ENCODE measurements around the gene MAN2A2.

MAN2A2 gene

GRCh38 chr15:90877315-90877714 lies 25.8 kb upstream of the MAN2A2 start:
- TF ChIP-seq TAF1 (IDR thresholded peaks at IDR 0.05; ENCODE audit: low read depth) (no peak), TEAD4 (IDR thresholded peaks at IDR 0.05) (no peak), USF1 (IDR thresholded peaks at IDR 0.05) (no peak), ZBTB7A (IDR thresholded peaks at IDR 0.05; ENCODE audit: low read depth) (no peak), CREB1 (IDR thresholded peaks at IDR 0.05; ENCODE audit: low read depth) (no peak), NFIC (IDR thresholded peaks at IDR 0.05) (no peak), CEBPB (IDR thresholded peaks at IDR 0.05) (no peak)

- TF ChIP-seq CREB1 (IDR thresholded peaks at IDR 0.05; ENCODE audit: low read depth) (no peak), MAX (IDR thresholded peaks at IDR 0.05) (no peak), USF1 (IDR thresholded peaks at IDR 0.05) (no peak), RAD21 (IDR thresholded peaks at IDR 0.05; ENCODE audit: low read depth) (no peak), CEBPB (IDR thresholded peaks at IDR 0.05) (no peak), TCF12 (IDR thresholded peaks at IDR 0.05; ENCODE audit: low read depth) (no peak), EGR1 (IDR thresholded peaks at IDR 0.05) (no peak), FOXM1 (IDR thresholded peaks at IDR 0.05; ENCODE audit: borderline replicate concordance, low read depth) (no peak), YY1 (IDR thresholded peaks at IDR 0.05; ENCODE audit: low read depth) (no peak), TEAD4 (IDR thresholded peaks at IDR 0.05) (no peak), EP300 (IDR thresholded peaks at IDR 0.05; ENCODE audit: borderline replicate concordance) (no peak)
Observed at GRCh38 chr15:90877996-90878395, 25.1 kb upstream of the MAN2A2 start.

GRCh38 chr15:90878660-90879059 lies 24.4 kb upstream of the MAN2A2 start:
- TF ChIP-seq FOXM1 (IDR thresholded peaks at IDR 0.05; ENCODE audit: borderline replicate concordance, low read depth) (no peak), TEAD4 (IDR thresholded peaks at IDR 0.05) (no peak), REST (IDR thresholded peaks at IDR 0.05; ENCODE audit: low read depth) (peak; percentile 36; the same call in 1 of the 2 replicates), EGR1 (IDR thresholded peaks at IDR 0.05) (no peak), MAX (IDR thresholded peaks at IDR 0.05) (no peak), RAD21 (IDR thresholded peaks at IDR 0.05; ENCODE audit: low read depth) (no peak), CEBPB (IDR thresholded peaks at IDR 0.05) (no peak), TAF1 (IDR thresholded peaks at IDR 0.05; ENCODE audit: low read depth) (no peak)

- TF ChIP-seq USF1 (IDR thresholded peaks at IDR 0.05) (no peak), TEAD4 (IDR thresholded peaks at IDR 0.05) (no peak), TCF12 (IDR thresholded peaks at IDR 0.05; ENCODE audit: low read depth) (no peak), FOXM1 (IDR thresholded peaks at IDR 0.05; ENCODE audit: borderline replicate concordance, low read depth) (no peak), RAD21 (IDR thresholded peaks at IDR 0.05; ENCODE audit: low read depth) (no peak), NFIC (IDR thresholded peaks at IDR 0.05) (no peak), CREB1 (IDR thresholded peaks at IDR 0.05; ENCODE audit: low read depth) (no peak), EP300 (IDR thresholded peaks at IDR 0.05; ENCODE audit: borderline replicate concordance) (no peak), CEBPB (IDR thresholded peaks at IDR 0.05) (no peak), TAF1 (IDR thresholded peaks at IDR 0.05; ENCODE audit: low read depth) (no peak), REST (IDR thresholded peaks at IDR 0.05; ENCODE audit: low read depth) (no peak), EGR1 (IDR thresholded peaks at IDR 0.05) (no peak), ZBTB7A (IDR thresholded peaks at IDR 0.05; ENCODE audit: low read depth) (no peak), MAX (IDR thresholded peaks at IDR 0.05) (no peak), YY1 (IDR thresholded peaks at IDR 0.05; ENCODE audit: low read depth) (no peak)
Observed at GRCh38 chr15:90879730-90880366, 23.3 kb upstream of the MAN2A2 start.

- TF ChIP-seq ZBTB7A (IDR thresholded peaks at IDR 0.05; ENCODE audit: low read depth) (no peak), MAX (IDR thresholded peaks at IDR 0.05) (no peak), CEBPB (IDR thresholded peaks at IDR 0.05) (no peak), EP300 (IDR thresholded peaks at IDR 0.05; ENCODE audit: borderline replicate concordance) (no peak), USF1 (IDR thresholded peaks at IDR 0.05) (no peak), RAD21 (IDR thresholded peaks at IDR 0.05; ENCODE audit: low read depth) (no peak), TAF1 (IDR thresholded peaks at IDR 0.05; ENCODE audit: low read depth) (no peak), CREB1 (IDR thresholded peaks at IDR 0.05; ENCODE audit: low read depth) (no peak), YY1 (IDR thresholded peaks at IDR 0.05; ENCODE audit: low read depth) (no peak), REST (IDR thresholded peaks at IDR 0.05; ENCODE audit: low read depth) (no peak), NFIC (IDR thresholded peaks at IDR 0.05) (no peak), TEAD4 (IDR thresholded peaks at IDR 0.05) (no peak), FOXM1 (IDR thresholded peaks at IDR 0.05; ENCODE audit: borderline replicate concordance, low read depth) (no peak), TCF12 (IDR thresholded peaks at IDR 0.05; ENCODE audit: low read depth) (no peak), EGR1 (IDR thresholded peaks at IDR 0.05) (no peak)
Observed at GRCh38 chr15:90880381-90881145, 22.5 kb upstream of the MAN2A2 start.
